ENCODE results near the gene CRY2.
"Not testable (repeated sequence)": the region's sequence is repeated elsewhere in the genome, so short reads cannot be mapped to it uniquely, and the experiment has no call there.

Gene CRY2

GRCh38 chr11:45897556-45897955 lies 50.3 kb downstream of the CRY2 start:
- no peak for DNase-seq (ENCODE audit: low read depth in 4 of 4, low spot score in 1 of 4)

- DNase-seq (ENCODE audit: low read depth in 4 of 4, low spot score in 1 of 4) = no peak
Observed at GRCh38 chr11:45899086-45899447, 51.8 kb downstream of the CRY2 start.

- DNase-seq (ENCODE audit: low read depth in 4 of 4, low spot score in 1 of 4) = peak in 3 of 4 experiments; percentile 36 to 53 (median 40)
Observed at GRCh38 chr11:45899448-45900174, 52.3 kb downstream of the CRY2 start.

- not testable (repeated sequence) for DNase-seq (ENCODE audit: low read depth in 4 of 4, low spot score in 1 of 4)
Observed at GRCh38 chr11:45900175-45900800, 53.0 kb downstream of the CRY2 start.

GRCh38 chr11:45900916-45901617 lies 53.8 kb downstream of the CRY2 start:
- no peak for DNase-seq (ENCODE audit: low read depth in 4 of 4, low spot score in 1 of 4)

- DNase-seq (ENCODE audit: low read depth in 4 of 4, low spot score in 1 of 4) = no peak
Observed at GRCh38 chr11:45901626-45902025, 54.4 kb downstream of the CRY2 start.

GRCh38 chr11:45902452-45903380 lies 55.4 kb downstream of the CRY2 start:
- DNase-seq (ENCODE audit: low read depth in 4 of 4, low spot score in 1 of 4) = no peak

- no peak for DNase-seq (ENCODE audit: low read depth in 4 of 4, low spot score in 1 of 4)
Observed at GRCh38 chr11:45904309-45904915, 57.1 kb downstream of the CRY2 start.

- no peak for DNase-seq (ENCODE audit: low read depth in 4 of 4, low spot score in 1 of 4)
Observed at GRCh38 chr11:45905095-45905494, 57.8 kb downstream of the CRY2 start.

GRCh38 chr11:45905576-45905975 lies 58.3 kb downstream of the CRY2 start:
- not testable (repeated sequence) for DNase-seq (ENCODE audit: low read depth in 4 of 4, low spot score in 1 of 4)

GRCh38 chr11:45906096-45906682 lies 58.9 kb downstream of the CRY2 start:
- no peak for DNase-seq (ENCODE audit: low read depth in 4 of 4, low spot score in 1 of 4)

GRCh38 chr11:45906965-45907611 lies 59.8 kb downstream of the CRY2 start, which contains the start of gene FREY1:
FREY1 (minus strand) TSS chr11:45907271; CDS start chr11:45907245, 26 bp downstream.
- DNase-seq (ENCODE audit: low read depth in 4 of 4, low spot score in 1 of 4) = no peak

GRCh38 chr11:45907911-45908370 lies 60.7 kb downstream of the CRY2 start:
- no peak for DNase-seq (ENCODE audit: low read depth in 4 of 4, low spot score in 1 of 4)

GRCh38 chr11:45909594-45910475 lies 62.6 kb downstream of the CRY2 start:
- no peak for DNase-seq (ENCODE audit: low read depth in 4 of 4, low spot score in 1 of 4)

- DNase-seq (ENCODE audit: low read depth in 4 of 4, low spot score in 1 of 4) = no peak
Observed at GRCh38 chr11:45910623-45911022, 63.3 kb downstream of the CRY2 start.

- DNase-seq (ENCODE audit: low read depth in 4 of 4, low spot score in 1 of 4) = no peak
Observed at GRCh38 chr11:45913514-45913913, 66.2 kb downstream of the CRY2 start.

- DNase-seq (ENCODE audit: low read depth in 4 of 4, low spot score in 1 of 4) = no peak
Observed at GRCh38 chr11:45913942-45914635, 66.8 kb downstream of the CRY2 start.

GRCh38 chr11:45915446-45915845 lies 68.2 kb downstream of the CRY2 start:
- DNase-seq (ENCODE audit: low read depth in 4 of 4, low spot score in 1 of 4) = no peak
